Esophagus squamous epithelium (tissue), 5 donors: Measurements from ENCODE around the gene GRIK3. TPM values are rescaled to one million over a fixed set of nuclear protein-coding genes. Genes with fewer than 3 reads are reported as not detected.

ENCODE experiments used
- DNase-seq: peaks from one replicate; lab custom pipeline; 2025; lab: John Stamatoyannopoulos, UW
- H3K27ac ChIP-seq, 4 donors: fragments of 200-600 bp; sonication (generic); one replicate each; pipeline ENCODE4 v1.5.1; 2016 to 2019; ENCODE audit warnings: mild to moderate bottlenecking in 1 of 4
- H3K27me3 ChIP-seq, 4 donors: fragments of 200-600 bp; sonication (generic); 1 replicate in 3 of 4; 2 replicates in 1 of 4; pipeline versions ENCODE4 v1.5.1 to v1.6.0; 2017 to 2021; ENCODE audit warnings: antibody characterized with exemption in 1 of 4
- H3K36me3 ChIP-seq, 3 donors: fragments of 200-600 bp; sonication (generic); one replicate each; pipeline ENCODE4 v1.5.1; 2016 to 2019
- H3K4me1 ChIP-seq, 3 donors: fragments of 200-600 bp; sonication (generic); one replicate each; pipeline ENCODE4 v1.5.1; 2017 to 2019
- H3K4me3 ChIP-seq, 4 donors: fragments of 200-600 bp; sonication (generic); 1 replicate in 3 of 4; 2 replicates in 1 of 4; pipeline ENCODE4 v1.5.1; 2016 to 2019; ENCODE audit warnings: mild to moderate bottlenecking in 2 of 4, moderate library complexity in 1 of 4
- H3K9me3 ChIP-seq, 3 donors: fragments of 200-600 bp; sonication (generic); one replicate each; pipeline ENCODE4 v1.5.1; 2016 to 2019
- POLR2A ChIP-seq, 4 donors: fragments of 450-650 bp; IDR thresholded peaks; one replicate each; pipeline ENCODE4 v1.6.1; 2017; ENCODE audit warnings: antibody characterized with exemption in 4 of 4, mild to moderate bottlenecking in 4 of 4, moderate library complexity in 3 of 4
- WGBS, 2 donors: methylation state at CpG; one replicate each; pipeline ENCODE4 v1.1.5; 2018; 5-methylcytosine and 5-hydroxymethylcytosine counted together
- intact Hi-C: fragments of 100-400 bp; cut with DNase I; formaldehyde crosslinking; loops from one replicate; pipeline ENCODE4 v1.15.0; 2022
- total RNA-seq, 4 donors: library from RNA; depleted of rRNA; stranded (reverse); fragments of >200 nt; gene quantifications; one replicate each; pipeline ENCODE4 v1.1.0, GENCODE V29; 2016
- TF ChIP-seq, protein P1 (sequence below), 6 experiments: fragments of 450-650 bp in 4 of 6; fragments of 200-600 bp in 2 of 6; sonication (generic) in 2 of 6; IDR thresholded peaks; one replicate each; pipeline ENCODE4 v1.5.1; 2016 to 2019; ENCODE audit warnings: antibody characterized with exemption in 6 of 6, mild to moderate bottlenecking in 4 of 6, moderate library complexity in 4 of 6
- donor health status: DM: yes; HTN: yes; CAD: no.

The GRIK3 gene
- total RNA-seq, 4 donors from 2014 or later: 0.11 to 0.38 (median 0.21) TPM; not detected in 1

DNA sequence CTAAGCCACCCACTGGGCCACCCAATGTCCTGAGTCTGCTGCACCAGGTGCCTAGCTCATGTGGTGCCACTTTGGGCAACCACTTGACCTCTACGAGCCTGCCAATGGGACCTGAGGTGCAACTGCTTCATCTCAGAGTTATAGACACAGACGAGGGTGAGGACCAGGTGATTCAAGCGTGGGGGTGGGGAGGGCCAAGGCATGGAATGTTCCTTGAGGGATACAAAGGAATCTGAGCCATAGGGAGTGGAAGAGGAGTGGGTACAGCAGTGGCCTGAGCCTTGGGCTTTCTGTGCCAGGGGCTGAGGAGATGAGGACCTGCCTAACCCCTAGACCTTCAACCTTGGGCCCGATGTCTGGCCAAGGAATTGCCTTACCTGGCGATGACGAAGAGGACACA is 209.1 kb downstream of the GRIK3 start:
- DNase-seq: no peak
- no peaks in the 10 kb centered on the region for H3K36me3 ChIP-seq
- no peak overlapping the region for H3K27ac ChIP-seq
- no peak for TF ChIP-seq POLR2A (IDR thresholded peaks at IDR 0.05)
- TF ChIP-seq, protein P1, sequence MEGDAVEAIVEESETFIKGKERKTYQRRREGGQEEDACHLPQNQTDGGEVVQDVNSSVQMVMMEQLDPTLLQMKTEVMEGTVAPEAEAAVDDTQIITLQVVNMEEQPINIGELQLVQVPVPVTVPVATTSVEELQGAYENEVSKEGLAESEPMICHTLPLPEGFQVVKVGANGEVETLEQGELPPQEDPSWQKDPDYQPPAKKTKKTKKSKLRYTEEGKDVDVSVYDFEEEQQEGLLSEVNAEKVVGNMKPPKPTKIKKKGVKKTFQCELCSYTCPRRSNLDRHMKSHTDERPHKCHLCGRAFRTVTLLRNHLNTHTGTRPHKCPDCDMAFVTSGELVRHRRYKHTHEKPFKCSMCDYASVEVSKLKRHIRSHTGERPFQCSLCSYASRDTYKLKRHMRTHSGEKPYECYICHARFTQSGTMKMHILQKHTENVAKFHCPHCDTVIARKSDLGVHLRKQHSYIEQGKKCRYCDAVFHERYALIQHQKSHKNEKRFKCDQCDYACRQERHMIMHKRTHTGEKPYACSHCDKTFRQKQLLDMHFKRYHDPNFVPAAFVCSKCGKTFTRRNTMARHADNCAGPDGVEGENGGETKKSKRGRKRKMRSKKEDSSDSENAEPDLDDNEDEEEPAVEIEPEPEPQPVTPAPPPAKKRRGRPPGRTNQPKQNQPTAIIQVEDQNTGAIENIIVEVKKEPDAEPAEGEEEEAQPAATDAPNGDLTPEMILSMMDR (IDR thresholded peaks at IDR 0.05): no peak
- no peaks in the 10 kb centered on the region for H3K4me1 ChIP-seq
- no peaks in the 10 kb centered on the region for H3K9me3 ChIP-seq
- WGBS, 2 donors: 67 to 76% methylated on average over 2 to 6 of the region's 6 CpGs
- intact Hi-C loops: no loop called here
- no peak overlapping the region for H3K4me3 ChIP-seq
- peaks cover 0 to 38% (median 0%) of the 10 kb centered on the region in 4 donors for H3K27me3 ChIP-seq

DNA sequence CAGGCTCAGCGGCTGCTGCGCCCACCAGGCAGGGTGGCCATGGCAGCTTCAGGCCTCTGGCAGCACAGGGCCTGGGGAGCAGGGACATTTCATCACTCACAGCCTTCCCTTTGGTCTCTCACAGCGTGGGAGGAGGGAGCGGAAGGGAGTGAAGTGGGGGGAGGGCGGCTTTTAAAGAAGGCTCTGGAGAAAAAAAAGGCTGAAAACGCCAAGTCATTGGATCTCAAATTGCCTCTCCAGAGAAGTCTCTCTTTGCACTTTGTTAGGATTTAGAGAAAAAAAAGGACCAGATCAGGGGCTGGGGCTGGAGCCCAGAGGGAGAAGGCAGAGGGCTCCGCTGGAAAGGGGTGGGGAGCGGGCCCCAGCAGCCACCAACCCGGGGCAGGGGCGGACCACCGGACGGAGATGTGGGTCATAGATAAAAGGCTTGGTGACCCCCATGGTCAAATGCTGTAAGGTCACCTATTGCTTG is 209.9 kb downstream of the GRIK3 start:
- intact Hi-C loops: no loop called here
- DNase-seq: no peak
- Histone ChIP-seq H3K36me3 (no peaks in the 10 kb centered on the region), H3K9me3 (no peaks in the 10 kb centered on the region), H3K4me3 (no peak overlapping the region), H3K4me1 (no peaks in the 10 kb centered on the region), H3K27me3 (peaks cover 0 to 42% (median 0%) of the 10 kb centered on the region in 4 donors), H3K27ac (no peak overlapping the region)
- TF ChIP-seq, protein P1 (IDR thresholded peaks at IDR 0.05): no peak
- no peak for TF ChIP-seq POLR2A (IDR thresholded peaks at IDR 0.05)
- 30 to 36% methylated on average over 12 of the region's 12 CpGs for WGBS, 2 donors

GRCh38 chr1:36822648-36823047 is 211.7 kb downstream of the GRIK3 start:
- H3K4me3 ChIP-seq: no peak overlapping the region
- intact Hi-C loops: no loop called here
- TF ChIP-seq, protein P1 (IDR thresholded peaks at IDR 0.05): no peak
- TF ChIP-seq POLR2A (IDR thresholded peaks at IDR 0.05): no peak
- H3K36me3 ChIP-seq: no peaks in the 10 kb centered on the region
- 33 to 60% methylated on average over 1 of the region's 2 CpGs for WGBS, 2 donors
- H3K9me3 ChIP-seq: no peaks in the 10 kb centered on the region
- no peaks in the 10 kb centered on the region for H3K4me1 ChIP-seq
- no peak for DNase-seq
- H3K27ac ChIP-seq: no peak overlapping the region
- H3K27me3 ChIP-seq: peaks cover 0 to 55% (median 0%) of the 10 kb centered on the region in 4 donors

GRCh38 chr1:36821386-36821785 is 212.9 kb downstream of the GRIK3 start:
- Histone ChIP-seq H3K9me3 (no peaks in the 10 kb centered on the region), H3K27me3 (peaks cover 0 to 51% (median 0%) of the 10 kb centered on the region in 4 donors), H3K4me3 (no peak overlapping the region), H3K27ac (no peak overlapping the region), H3K4me1 (no peaks in the 10 kb centered on the region), H3K36me3 (no peaks in the 10 kb centered on the region)
- TF ChIP-seq, protein P1 (IDR thresholded peaks at IDR 0.05): no peak
- TF ChIP-seq POLR2A (IDR thresholded peaks at IDR 0.05): no peak
- 67 to 71% methylated on average over 5 to 6 of the region's 7 CpGs for WGBS, 2 donors
- no peak for DNase-seq
- intact Hi-C loops: no loop called here

GRCh38 chr1:36818771-36819170 is 215.5 kb downstream of the GRIK3 start:
- Histone ChIP-seq H3K4me3 (no peak overlapping the region), H3K27ac (no peak overlapping the region), H3K4me1 (no peaks in the 10 kb centered on the region), H3K36me3 (no peaks in the 10 kb centered on the region), H3K9me3 (no peaks in the 10 kb centered on the region), H3K27me3 (peaks cover 0 to 26% (median 0%) of the 10 kb centered on the region in 4 donors)
- intact Hi-C loops: no loop called here
- TF ChIP-seq POLR2A (IDR thresholded peaks at IDR 0.05): no peak
- TF ChIP-seq, protein P1 (IDR thresholded peaks at IDR 0.05): no peak
- DNase-seq: no peak
- 30 to 40% methylated on average over 1 to 2 of the region's 2 CpGs for WGBS, 2 donors
